Gastrocnemius medialis (tissue), 4 donors: ENCODE results near the gene RNF6. TPM values are rescaled to one million over a fixed set of nuclear protein-coding genes. Genes with fewer than 3 reads are reported as not detected.
A peak's percentile ranks its signal among the peaks of the same experiment; 100 is the strongest.

Experiments used
- ATAC-seq, 2 donors: fragments of 150-250 bp; one replicate each; pipeline ENCODE4 v1.9.1; 2016
- DNase-seq, 2 donors: peaks; one replicate each; pipeline ENCODE4 v3.0.0-alpha.2; 2019
- H3K27ac ChIP-seq, 4 donors: fragments of 200-600 bp; sonication (generic); 1 replicate in 1 of 4; 2 replicates in 3 of 4; pipeline ENCODE4 v1.5.1; 2016 to 2018; ENCODE audit warnings: mild to moderate bottlenecking in 2 of 4, moderate library complexity in 1 of 4
- H3K27me3 ChIP-seq, 3 donors: fragments of 200-600 bp; sonication (generic) in 2 of 3; 1 replicate in 1 of 3; 2 replicates in 2 of 3; pipeline versions ENCODE4 v1.5.1 to v1.6.0; 2016 to 2019; ENCODE audit warnings: mild to moderate bottlenecking in 1 of 3, moderate library complexity in 1 of 3
- H3K36me3 ChIP-seq, 2 donors: fragments of 200-600 bp; sonication (generic) in 1 of 2; one replicate each; pipeline ENCODE4 v1.5.1; 2017 to 2018
- H3K4me1 ChIP-seq, 2 donors: fragments of 200-600 bp; sonication (generic) in 1 of 2; one replicate each; pipeline ENCODE4 v1.5.1; 2016 to 2017; ENCODE audit warnings: mild to moderate bottlenecking in 2 of 2
- H3K4me3 ChIP-seq, 4 donors: fragments of 200-600 bp; sonication (generic) in 3 of 4; 1 replicate in 1 of 4; 2 replicates in 3 of 4; pipeline ENCODE4 v1.5.1; 2016 to 2019; ENCODE audit warnings: mild to moderate bottlenecking in 2 of 4
- H3K9me3 ChIP-seq, 3 donors: fragments of 200-600 bp; sonication (generic) in 2 of 3; 1 replicate in 1 of 3; 2 replicates in 2 of 3; pipeline ENCODE4 v1.5.1; 2016 to 2019
- CTCF ChIP-seq, 5 experiments: fragments of 450-650 bp in 3 of 5; fragments of 200-600 bp in 2 of 5; sonication (generic) in 2 of 5; IDR thresholded peaks in 4 of 5; conservative IDR thresholded peaks in 1 of 5; 1 replicate in 4 of 5; 2 replicates in 1 of 5; pipeline ENCODE4 v1.5.1; 2016 to 2019; ENCODE audit warnings: antibody characterized with exemption in 5 of 5, mild to moderate bottlenecking in 3 of 5, moderate library complexity in 3 of 5
- POLR2A ChIP-seq, 2 donors: fragments of 450-650 bp; IDR thresholded peaks; one replicate each; pipeline ENCODE4 v1.6.1; 2017; ENCODE audit warnings: antibody characterized with exemption in 2 of 2, mild to moderate bottlenecking in 2 of 2, moderate library complexity in 2 of 2
- in situ Hi-C, 4 donors: fragments of 200-750 bp; cut with MboI; loops; one replicate each; pipeline versions ENCODE4 v1.15.0 to v1.8.0; 2017; ENCODE audit warnings: low sequenced_read_pairs in 4 of 4
- intact Hi-C: fragments of 100-400 bp; cut with DNase I; formaldehyde crosslinking; loops from one replicate; pipeline ENCODE4 v1.15.1; 2023; ENCODE audit warnings: low total_unique reads
- total RNA-seq, 4 donors: library from RNA; depleted of rRNA; stranded (reverse); fragments of >200 nt; gene quantifications; one replicate each; pipeline versions ENCODE4 v1.1.0 to v1.2.3, GENCODE V29; 2016

The RNF6 gene
- 10 to 100 TPM; 28.6 to 36.1 (median 32.2) TPM for total RNA-seq

- ATAC-seq, result peak; percentile 99
- Histone ChIP-seq H3K27me3 (no peaks in the 10 kb centered on the region), H3K27ac (peak within 1 kb of the TSS; percentile 93 to 99 (median 96)), H3K36me3 (peaks cover 0 to 31% of the 10 kb centered on the region in 2 donors), H3K9me3 (no peaks in the 10 kb centered on the region), H3K4me1 (peaks cover 15 to 24% of the 10 kb centered on the region in 2 donors), H3K4me3 (peak within 1 kb of the TSS; percentile 89 to 100 (median 94))
- in situ Hi-C loops (no loop called here), intact Hi-C loops (loop anchor here (1.0 kb wide), 2 partner anchors 32 to 36 kb away; partner anchors contain the start of gene CDK8)
- peak; percentile 94 to 96 for DNase-seq
- TF ChIP-seq CTCF (IDR thresholded peaks at IDR 0.05 in 4 of 5, conservative IDR thresholded peaks at IDR 0.05 in 1 of 5), result peak in 2 of 5 experiments; percentile 24 to 25
- TF ChIP-seq POLR2A (IDR thresholded peaks at IDR 0.05), result peak; percentile 63 to 67
Measured at GRCh38 chr13:26221721-26222519, at the start of gene RNF6. Gene RNF6, minus strand, starts transcription at chr13:26222314. Its CDS starts 2,665 bp downstream, at chr13:26219649.

- H3K27me3 ChIP-seq, result no peaks in the 10 kb centered on the region
- no peaks in the 10 kb centered on the region for H3K9me3 ChIP-seq
- H3K27ac ChIP-seq, result no peak overlapping the region
- DNase-seq (no peak), ATAC-seq (no peak)
- intact Hi-C loops, result no loop called here
- no peaks in the 10 kb centered on the region for H3K36me3 ChIP-seq
- H3K4me1 ChIP-seq, result peaks cover 60 to 65% of the 10 kb centered on the region in 2 donors
- in situ Hi-C loops, result no loop called here
- no peak for TF ChIP-seq POLR2A (IDR thresholded peaks at IDR 0.05)
- TF ChIP-seq CTCF (IDR thresholded peaks at IDR 0.05 in 4 of 5, conservative IDR thresholded peaks at IDR 0.05 in 1 of 5), result no peak
- no peak overlapping the region for H3K4me3 ChIP-seq
Measured at GRCh38 chr13:26270707-26271106, 48.6 kb upstream of the RNF6 start.

- H3K27me3 ChIP-seq, result no peaks in the 10 kb centered on the region
- DNase-seq, result no peak
- H3K4me3 ChIP-seq, result no peak overlapping the region
- no peak for TF ChIP-seq CTCF (IDR thresholded peaks at IDR 0.05 in 4 of 5, conservative IDR thresholded peaks at IDR 0.05 in 1 of 5)
- TF ChIP-seq POLR2A (IDR thresholded peaks at IDR 0.05), result no peak
- H3K27ac ChIP-seq, result no peak overlapping the region
- no peaks in the 10 kb centered on the region for H3K9me3 ChIP-seq
- no peak for ATAC-seq
- intact Hi-C loops (no loop called here), in situ Hi-C loops (no loop called here)
- H3K4me1 ChIP-seq, result peaks cover 57 to 68% of the 10 kb centered on the region in 2 donors
- no peaks in the 10 kb centered on the region for H3K36me3 ChIP-seq
Measured at GRCh38 chr13:26266311-26266710, 44.2 kb upstream of the RNF6 start.

- no peak overlapping the region for H3K27ac ChIP-seq
- no peak for DNase-seq
- in situ Hi-C loops (no loop called here), intact Hi-C loops (no loop called here)
- TF ChIP-seq POLR2A (IDR thresholded peaks at IDR 0.05) (no peak), CTCF (IDR thresholded peaks at IDR 0.05 in 4 of 5, conservative IDR thresholded peaks at IDR 0.05 in 1 of 5) (no peak)
- no peaks in the 10 kb centered on the region for H3K9me3 ChIP-seq
- no peaks in the 10 kb centered on the region for H3K36me3 ChIP-seq
- H3K4me1 ChIP-seq, result peaks cover 33 to 55% of the 10 kb centered on the region in 2 donors
- ATAC-seq, result no peak
- H3K27me3 ChIP-seq, result no peaks in the 10 kb centered on the region
- no peak overlapping the region for H3K4me3 ChIP-seq
Measured at GRCh38 chr13:26262156-26262555, 40.0 kb upstream of the RNF6 start.
